ENCODE data around the gene GALNT17.

Gene GALNT17

DNA sequence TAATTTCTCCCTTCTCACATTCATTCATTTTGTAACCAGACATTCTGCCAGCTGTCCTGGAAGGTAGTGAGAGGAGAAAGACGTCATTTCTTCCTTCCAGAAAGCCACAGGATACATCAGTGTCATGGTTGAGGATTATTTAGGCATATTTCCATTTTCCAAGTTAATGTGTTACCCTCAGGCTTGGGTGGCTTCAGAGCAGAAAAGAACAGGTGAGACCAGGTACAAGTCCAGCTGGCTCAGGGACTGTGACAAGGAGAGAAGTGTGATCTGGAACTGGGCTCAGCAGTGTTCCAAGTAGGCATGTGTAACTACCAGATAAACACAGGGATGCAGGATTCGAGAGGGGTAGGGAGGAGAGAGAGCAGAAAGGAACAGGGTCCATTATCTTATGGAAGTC, 386.9 kb downstream of the GALNT17 start:
- H3K4me3 ChIP-seq (ENCODE audit: low read length), result no peak overlapping the region
- TF ChIP-seq ZNF274 (IDR thresholded peaks at IDR 0.05; ENCODE audit: low read depth, low read length), result no peak

- no peak overlapping the region for H3K4me3 ChIP-seq (ENCODE audit: low read length)
- TF ChIP-seq ZNF274 (IDR thresholded peaks at IDR 0.05; ENCODE audit: low read depth, low read length), result no peak
Observed at GRCh38 chr7:71521506-71521905, 389.6 kb downstream of the GALNT17 start.

DNA sequence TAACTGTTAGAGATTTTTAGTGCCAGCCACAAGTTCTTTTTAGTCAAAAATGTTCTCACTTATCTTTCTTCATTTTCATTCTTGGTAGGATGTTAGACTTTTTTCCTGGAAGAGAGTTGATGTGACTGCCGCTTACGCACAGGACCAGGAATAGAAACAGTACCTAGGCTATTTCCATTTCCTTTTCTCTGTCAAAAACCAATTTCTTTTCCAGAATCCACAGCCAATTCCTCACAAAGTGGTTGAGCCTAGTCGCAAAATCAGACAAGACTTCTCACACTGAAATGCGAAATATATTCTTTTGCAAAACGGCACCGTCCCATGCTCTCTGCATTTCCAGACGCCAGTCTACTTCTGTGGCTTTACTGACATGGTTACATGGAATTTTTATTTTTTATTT, 394.2 kb downstream of the GALNT17 start:
- no peak overlapping the region for H3K4me3 ChIP-seq (ENCODE audit: low read length)
- no peak for TF ChIP-seq ZNF274 (IDR thresholded peaks at IDR 0.05; ENCODE audit: low read depth, low read length)

- TF ChIP-seq ZNF274 (IDR thresholded peaks at IDR 0.05; ENCODE audit: low read depth, low read length), result no peak
- no peak overlapping the region for H3K4me3 ChIP-seq (ENCODE audit: low read length)
Observed at GRCh38 chr7:71527213-71527612, 395.3 kb downstream of the GALNT17 start.

DNA sequence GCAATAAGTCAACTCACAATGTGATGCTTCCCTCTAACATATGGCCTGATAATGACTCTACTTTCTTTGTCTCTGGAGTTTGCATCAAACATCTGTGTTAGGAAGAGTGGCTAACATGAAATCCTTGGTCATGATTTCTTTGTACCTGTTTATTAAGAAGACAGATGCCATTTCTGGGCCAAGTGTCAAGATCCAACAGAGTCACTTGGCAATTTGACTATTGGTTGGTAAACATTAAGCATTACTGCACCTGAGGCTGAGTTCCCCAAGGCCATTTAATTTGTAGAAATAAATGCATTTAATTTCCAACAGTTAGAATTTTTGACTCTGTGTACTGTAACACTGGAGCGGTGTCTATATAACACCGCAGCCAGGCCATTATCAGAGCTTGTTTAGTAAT, 403.7 kb downstream of the GALNT17 start:
- no peak overlapping the region for H3K4me3 ChIP-seq (ENCODE audit: low read length)
- no peak for TF ChIP-seq ZNF274 (IDR thresholded peaks at IDR 0.05; ENCODE audit: low read depth, low read length)

GRCh38 chr7:71538210-71538609, 406.3 kb downstream of the GALNT17 start:
- no peak for TF ChIP-seq ZNF274 (IDR thresholded peaks at IDR 0.05; ENCODE audit: low read depth, low read length)
- no peak overlapping the region for H3K4me3 ChIP-seq (ENCODE audit: low read length)

- no peak overlapping the region for H3K4me3 ChIP-seq (ENCODE audit: low read length)
- TF ChIP-seq ZNF274 (IDR thresholded peaks at IDR 0.05; ENCODE audit: low read depth, low read length), result no peak
Observed at GRCh38 chr7:71539615-71540014, 407.7 kb downstream of the GALNT17 start.

GRCh38 chr7:71541707-71542353, 409.9 kb downstream of the GALNT17 start:
- TF ChIP-seq ZNF274 (IDR thresholded peaks at IDR 0.05; ENCODE audit: low read depth, low read length), result no peak

DNA sequence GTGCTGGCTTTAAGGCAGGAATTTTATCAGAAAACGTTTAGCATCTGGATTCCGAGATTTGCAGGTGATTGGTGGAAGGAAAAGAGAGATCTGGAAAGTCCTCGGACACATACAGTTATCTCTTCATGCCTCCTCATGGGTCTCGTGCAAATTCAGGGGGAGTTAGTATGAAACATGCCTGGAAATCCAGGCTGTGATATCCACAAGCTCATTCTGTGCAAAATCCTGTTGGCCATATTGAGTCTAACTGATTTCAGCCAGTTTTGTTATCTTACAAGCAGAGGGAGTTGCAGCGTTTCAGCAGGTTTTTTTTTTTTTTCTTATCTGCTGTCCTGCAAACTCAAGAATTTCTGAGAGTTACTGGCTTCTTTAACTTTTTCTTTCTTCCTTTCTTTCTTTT, 411.5 kb downstream of the GALNT17 start:
- no peak for TF ChIP-seq ZNF274 (IDR thresholded peaks at IDR 0.05; ENCODE audit: low read depth, low read length)
- H3K4me3 ChIP-seq (ENCODE audit: low read length), result no peak overlapping the region

More at GRCh38 chr7:71541707-71542353, 409.9 kb downstream of the GALNT17 start:
- H3K4me3 ChIP-seq (ENCODE audit: low read length), result no peak overlapping the region

- H3K4me3 ChIP-seq (ENCODE audit: low read length), result no peak overlapping the region
- no peak for TF ChIP-seq ZNF274 (IDR thresholded peaks at IDR 0.05; ENCODE audit: low read depth, low read length)
Observed at GRCh38 chr7:71544816-71545215, 412.9 kb downstream of the GALNT17 start.

- no peak for TF ChIP-seq ZNF274 (IDR thresholded peaks at IDR 0.05; ENCODE audit: low read depth, low read length)
- H3K4me3 ChIP-seq (ENCODE audit: low read length), result no peak overlapping the region
Observed at GRCh38 chr7:71547426-71547825, 415.5 kb downstream of the GALNT17 start.

GRCh38 chr7:71548746-71549145, 416.8 kb downstream of the GALNT17 start:
- no peak for TF ChIP-seq ZNF274 (IDR thresholded peaks at IDR 0.05; ENCODE audit: low read depth, low read length)

DNA sequence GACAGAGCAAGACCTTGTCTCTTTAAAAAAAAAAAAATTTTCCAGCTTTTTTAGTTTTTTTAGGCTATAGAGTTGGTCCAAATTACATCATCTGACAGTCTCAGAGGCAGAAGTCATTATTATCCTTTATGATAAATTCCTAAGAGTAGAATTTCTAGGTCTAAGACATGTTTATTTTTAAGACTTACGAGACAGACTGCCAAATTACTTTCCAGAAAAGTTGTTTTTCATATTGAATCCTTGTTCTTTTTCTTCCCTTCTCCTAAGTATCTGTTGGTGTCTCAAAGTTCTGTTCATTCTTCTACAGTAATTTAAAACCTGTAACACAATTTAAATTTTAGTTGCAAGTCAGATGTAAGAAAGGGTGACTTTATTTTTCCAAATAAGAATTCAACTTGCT, 421.4 kb downstream of the GALNT17 start:
- TF ChIP-seq ZNF274 (IDR thresholded peaks at IDR 0.05; ENCODE audit: low read depth, low read length), result no peak
- no peak overlapping the region for H3K4me3 ChIP-seq (ENCODE audit: low read length)

More at GRCh38 chr7:71548746-71549145, 416.8 kb downstream of the GALNT17 start:
- H3K4me3 ChIP-seq (ENCODE audit: low read length), result no peak overlapping the region

DNA sequence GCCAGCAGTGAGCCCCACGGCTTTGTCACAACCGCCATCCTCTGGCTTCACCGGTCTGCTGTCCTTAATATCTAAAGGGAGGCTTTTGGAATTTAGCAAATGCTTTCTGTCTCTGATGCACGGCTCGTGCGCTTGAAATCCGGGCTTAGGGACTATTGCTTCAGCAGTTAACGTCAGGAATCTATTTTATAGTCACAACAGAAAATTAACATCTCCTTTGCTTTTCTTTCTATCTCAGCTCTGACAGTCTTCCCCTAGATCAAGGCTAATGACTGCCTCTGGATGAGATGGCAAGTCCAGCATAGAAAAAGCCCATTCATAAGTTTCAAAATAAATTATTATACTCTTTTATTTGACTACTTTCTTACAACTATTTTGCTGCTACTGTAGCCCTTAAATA, 423.8 kb downstream of the GALNT17 start:
- H3K4me3 ChIP-seq (ENCODE audit: low read length), result no peak overlapping the region
- no peak for TF ChIP-seq ZNF274 (IDR thresholded peaks at IDR 0.05; ENCODE audit: low read depth, low read length)

GRCh38 chr7:71558806-71559613, 427.1 kb downstream of the GALNT17 start:
- H3K4me3 ChIP-seq (ENCODE audit: low read length), result no peak overlapping the region
- no peak for TF ChIP-seq ZNF274 (IDR thresholded peaks at IDR 0.05; ENCODE audit: low read depth, low read length)
